ENCODE measurements around the gene MEOX1.

MEOX1 gene

DNA sequence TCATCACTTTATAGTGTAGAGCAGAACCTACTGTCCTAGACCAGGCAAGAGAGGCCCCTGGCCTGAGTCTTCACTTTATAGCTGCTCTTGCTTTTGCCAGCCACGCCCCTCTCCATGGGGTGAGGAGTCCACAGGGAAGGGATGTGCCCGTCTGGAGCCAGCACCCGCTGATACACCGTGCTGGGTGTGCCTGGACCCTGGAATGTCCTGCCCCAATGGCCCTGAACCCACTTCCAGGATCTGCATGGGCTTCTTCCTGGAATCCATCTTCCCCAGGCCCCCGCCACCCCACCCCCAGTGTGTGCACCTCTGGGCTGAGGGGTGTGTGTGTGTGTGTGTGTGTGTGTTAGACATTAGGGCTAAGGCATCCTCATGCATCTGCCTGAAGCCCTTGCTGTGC is 44.9 kb downstream of the MEOX1 start:
- Histone ChIP-seq H3K27ac (no peak overlapping the region), H3K27me3 (no peaks in the 10 kb centered on the region)

GRCh38 chr17:43616421-43616820 is 45.3 kb downstream of the MEOX1 start:
- H3K4me3 ChIP-seq (ENCODE audit: low read depth in 1 of 2, low read length in 1 of 2), result no peak overlapping the region
- H3K36me3 ChIP-seq, result no peaks in the 10 kb centered on the region
- no peaks in the 10 kb centered on the region for H3K27me3 ChIP-seq
- H3K9me3 ChIP-seq, result no peaks in the 10 kb centered on the region
- H3K27ac ChIP-seq, result no peak overlapping the region
- TF ChIP-seq CTCF (IDR thresholded peaks at IDR 0.05), result no peak
- H3K4me1 ChIP-seq (ENCODE audit: control insufficient read depth in 1 of 2, insufficient read depth in 1 of 2, low read depth in 1 of 2, low read length in 1 of 2), result no peaks in the 10 kb centered on the region

More for the DNA sequence above, 44.9 kb downstream of the MEOX1 start:
- Histone ChIP-seq H3K4me3 (ENCODE audit: low read depth in 1 of 2, low read length in 1 of 2) (no peak overlapping the region), H3K9me3 (no peaks in the 10 kb centered on the region), H3K36me3 (no peaks in the 10 kb centered on the region), H3K4me1 (ENCODE audit: control insufficient read depth in 1 of 2, insufficient read depth in 1 of 2, low read depth in 1 of 2, low read length in 1 of 2) (no peaks in the 10 kb centered on the region)
- TF ChIP-seq CTCF (IDR thresholded peaks at IDR 0.05), result no peak

DNA sequence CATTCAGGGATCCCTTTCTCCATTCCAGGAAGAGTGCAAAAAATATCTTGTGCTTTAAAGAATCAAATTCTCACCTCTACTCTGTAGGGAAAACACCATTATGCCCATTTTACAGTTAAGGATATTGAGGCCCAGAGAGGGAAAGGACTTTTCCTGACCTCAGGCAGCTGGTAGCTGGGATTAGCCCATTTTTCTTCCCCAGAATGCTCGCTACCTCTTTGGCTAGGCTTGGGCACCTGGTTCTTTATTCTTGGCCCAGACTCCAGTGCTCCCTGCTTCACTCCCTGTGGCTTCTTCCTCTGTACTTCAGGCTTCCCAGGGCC is 45.7 kb downstream of the MEOX1 start:
- Histone ChIP-seq H3K27ac (no peak overlapping the region), H3K27me3 (peaks cover 4% of the 10 kb centered on the region), H3K36me3 (no peaks in the 10 kb centered on the region), H3K4me1 (ENCODE audit: control insufficient read depth in 1 of 2, insufficient read depth in 1 of 2, low read depth in 1 of 2, low read length in 1 of 2) (no peaks in the 10 kb centered on the region), H3K9me3 (no peaks in the 10 kb centered on the region), H3K4me3 (ENCODE audit: low read depth in 1 of 2, low read length in 1 of 2) (no peak overlapping the region)
- TF ChIP-seq CTCF (IDR thresholded peaks at IDR 0.05), result no peak

DNA sequence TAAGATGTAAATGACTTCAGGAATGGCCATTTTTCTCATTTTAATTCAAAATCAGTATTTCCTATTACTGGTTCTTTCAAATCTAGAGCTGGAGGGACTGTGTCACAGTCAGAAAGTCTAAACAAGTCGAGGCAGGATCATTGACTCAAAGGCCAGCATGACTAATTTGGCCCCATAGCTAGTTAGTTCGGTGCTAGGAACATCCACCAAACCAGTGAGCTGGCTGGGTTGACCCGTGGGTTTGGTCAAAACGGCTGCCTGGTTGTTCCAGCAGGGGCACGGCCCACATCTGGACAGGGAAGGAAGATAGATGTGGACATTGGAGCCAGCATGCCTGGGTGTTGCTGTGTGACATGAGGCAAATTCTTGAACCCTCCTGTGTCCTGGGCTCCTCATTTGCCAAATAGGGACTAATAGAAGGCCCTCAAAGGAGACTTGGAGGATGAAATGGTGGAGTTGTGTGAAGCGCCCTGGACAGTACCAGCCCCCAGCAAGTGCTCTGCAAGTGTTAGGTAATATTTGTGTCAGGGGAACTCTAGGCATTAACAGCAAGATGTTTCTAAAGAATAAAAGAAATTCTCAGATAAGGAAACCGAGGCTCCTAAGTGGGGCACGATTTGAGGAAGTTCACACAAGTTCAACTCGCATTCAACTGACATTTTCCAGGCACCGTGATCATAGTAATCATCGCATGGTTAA is 46.2 kb downstream of the MEOX1 start:
- H3K4me1 ChIP-seq (ENCODE audit: control insufficient read depth in 1 of 2, insufficient read depth in 1 of 2, low read depth in 1 of 2, low read length in 1 of 2), result no peaks in the 10 kb centered on the region
- no peak overlapping the region for H3K27ac ChIP-seq
- H3K36me3 ChIP-seq, result no peaks in the 10 kb centered on the region
- no peaks in the 10 kb centered on the region for H3K9me3 ChIP-seq
- peaks cover 5% of the 10 kb centered on the region for H3K27me3 ChIP-seq
- TF ChIP-seq CTCF (IDR thresholded peaks at IDR 0.05), result no peak
- no peak overlapping the region for H3K4me3 ChIP-seq (ENCODE audit: low read depth in 1 of 2, low read length in 1 of 2)

GRCh38 chr17:43614561-43614960 is 47.2 kb downstream of the MEOX1 start:
- no peaks in the 10 kb centered on the region for H3K4me1 ChIP-seq (ENCODE audit: control insufficient read depth in 1 of 2, insufficient read depth in 1 of 2, low read depth in 1 of 2, low read length in 1 of 2)
- H3K4me3 ChIP-seq (ENCODE audit: low read depth in 1 of 2, low read length in 1 of 2), result no peak overlapping the region
- H3K27me3 ChIP-seq, result peaks cover 5% of the 10 kb centered on the region
- no peak for TF ChIP-seq CTCF (IDR thresholded peaks at IDR 0.05)
- no peak overlapping the region for H3K27ac ChIP-seq
- no peaks in the 10 kb centered on the region for H3K36me3 ChIP-seq
- no peaks in the 10 kb centered on the region for H3K9me3 ChIP-seq

- Histone ChIP-seq H3K36me3 (no peaks in the 10 kb centered on the region), H3K4me3 (ENCODE audit: low read depth in 1 of 2, low read length in 1 of 2) (no peak overlapping the region), H3K9me3 (no peaks in the 10 kb centered on the region), H3K27me3 (peaks cover 5% of the 10 kb centered on the region), H3K27ac (no peak overlapping the region), H3K4me1 (ENCODE audit: control insufficient read depth in 1 of 2, insufficient read depth in 1 of 2, low read depth in 1 of 2, low read length in 1 of 2) (no peaks in the 10 kb centered on the region)
- TF ChIP-seq CTCF (IDR thresholded peaks at IDR 0.05), result no peak
These were observed 47.8 kb downstream of the MEOX1 start for GRCh38 chr17:43613917-43614316.

Measured in neutrophil (primary cell).